Astrocyte (in vitro differentiated cells and primary cell): ENCODE data around the gene CARD9.

Experiments used
- EZH2 ChIP-seq: IDR thresholded peaks from 2 replicates; pipeline ENCODE4 v1.6.1; 2012; ENCODE audit warnings: mild to moderate bottlenecking, low read length, inconsistent platforms; ENCODE audit not compliant: insufficient read depth
- TF ChIP-seq, protein P1 (sequence below): IDR thresholded peaks from 2 replicates; pipeline ENCODE4 v1.5.1; 2011; ENCODE audit warnings: low read depth, mild to moderate bottlenecking, inconsistent platforms, low read length, moderate library complexity; ENCODE audit not compliant: insufficient read depth

DNA sequence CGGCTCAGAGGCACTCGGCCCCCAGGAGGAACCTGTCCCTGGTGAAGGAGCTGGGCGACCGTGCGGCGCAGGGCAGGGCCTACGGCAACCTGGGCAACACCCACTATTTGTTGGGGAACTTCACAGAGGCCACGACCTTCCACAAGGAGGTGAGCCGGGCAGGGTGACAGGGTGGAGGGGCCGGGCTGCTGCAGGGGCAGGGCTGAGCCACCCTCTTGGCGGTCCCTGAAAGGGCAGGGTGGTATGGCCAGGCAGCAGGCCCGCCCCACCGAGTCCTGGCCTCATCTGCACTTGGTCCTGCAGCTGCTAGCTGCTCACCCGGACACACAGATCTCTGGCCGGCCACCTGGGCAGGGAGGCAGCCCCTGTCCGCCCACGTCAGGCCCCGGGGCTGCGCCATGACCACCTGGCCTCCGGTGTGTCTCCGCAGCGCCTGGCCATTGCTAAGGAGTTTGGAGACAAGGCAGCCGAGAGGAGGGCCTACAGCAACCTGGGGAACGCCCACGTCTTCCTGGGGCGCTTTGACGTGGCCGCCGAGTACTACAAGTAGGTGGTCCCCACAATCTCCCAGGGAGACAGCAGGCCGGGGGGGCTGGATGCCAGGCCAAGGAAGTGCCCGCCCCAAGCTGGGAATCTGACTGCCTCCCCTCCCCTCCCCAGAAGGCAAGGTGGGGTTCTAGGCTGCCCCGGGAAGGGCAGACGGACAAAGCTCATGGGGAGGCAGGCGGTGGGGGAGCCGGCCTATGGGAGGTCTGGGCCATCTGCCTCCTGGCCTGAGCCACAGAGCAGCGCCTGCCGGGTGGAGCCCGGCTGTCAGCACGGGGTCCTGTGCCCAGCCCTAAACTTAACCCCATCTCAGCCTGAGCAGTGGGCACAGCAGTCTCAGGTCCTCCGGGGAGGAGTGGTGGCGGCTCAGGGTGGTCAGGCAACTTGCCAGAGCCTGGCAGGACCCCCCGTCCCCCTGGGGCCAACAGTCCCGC, 35.8 kb downstream of the CARD9 start:
- TF ChIP-seq, protein P1, sequence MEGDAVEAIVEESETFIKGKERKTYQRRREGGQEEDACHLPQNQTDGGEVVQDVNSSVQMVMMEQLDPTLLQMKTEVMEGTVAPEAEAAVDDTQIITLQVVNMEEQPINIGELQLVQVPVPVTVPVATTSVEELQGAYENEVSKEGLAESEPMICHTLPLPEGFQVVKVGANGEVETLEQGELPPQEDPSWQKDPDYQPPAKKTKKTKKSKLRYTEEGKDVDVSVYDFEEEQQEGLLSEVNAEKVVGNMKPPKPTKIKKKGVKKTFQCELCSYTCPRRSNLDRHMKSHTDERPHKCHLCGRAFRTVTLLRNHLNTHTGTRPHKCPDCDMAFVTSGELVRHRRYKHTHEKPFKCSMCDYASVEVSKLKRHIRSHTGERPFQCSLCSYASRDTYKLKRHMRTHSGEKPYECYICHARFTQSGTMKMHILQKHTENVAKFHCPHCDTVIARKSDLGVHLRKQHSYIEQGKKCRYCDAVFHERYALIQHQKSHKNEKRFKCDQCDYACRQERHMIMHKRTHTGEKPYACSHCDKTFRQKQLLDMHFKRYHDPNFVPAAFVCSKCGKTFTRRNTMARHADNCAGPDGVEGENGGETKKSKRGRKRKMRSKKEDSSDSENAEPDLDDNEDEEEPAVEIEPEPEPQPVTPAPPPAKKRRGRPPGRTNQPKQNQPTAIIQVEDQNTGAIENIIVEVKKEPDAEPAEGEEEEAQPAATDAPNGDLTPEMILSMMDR: no peak
- no peak for TF ChIP-seq EZH2
